OCI-LY3 (cell line): ENCODE results near the gene SYNRG.
"Not testable (repeated sequence)": the region's sequence is repeated elsewhere in the genome, so short reads cannot be mapped to it uniquely, and the experiment has no call there.

Experiments
- H2AFZ ChIP-seq: fragments of 200-600, 300-600 bp; shearing (Covaris generic); 2 replicates; pipeline ENCODE4 v1.6.0; 2014; ENCODE audit warnings: antibody characterized with exemption, low read depth, low read length
- H3K27ac ChIP-seq: fragments of 200-600, 300-600 bp; sonication (generic); 2 replicates; pipeline ENCODE4 v1.5.1; 2014; ENCODE audit warnings: mild to moderate bottlenecking, low read length, moderate library complexity, mixed read lengths
- H3K27me3 ChIP-seq: fragments of 200-600, 300-600 bp; sonication (generic); 2 replicates; pipeline ENCODE4 v1.6.1; 2014; ENCODE audit warnings: low read depth, low read length, mixed read lengths
- H3K36me3 ChIP-seq: fragments of 200-600, 300-600 bp; sonication (generic); replicated peaks from 2 replicates; pipeline ENCODE3; 2014; ENCODE audit warnings: low read depth, low read length, mixed read lengths
- H3K4me1 ChIP-seq: fragments of 300-600, 200-600 bp; sonication (generic); 2 replicates; pipeline ENCODE4 v1.6.1; 2014; ENCODE audit warnings: low read length, mixed read lengths
- H3K4me2 ChIP-seq: fragments of 200-600, 300-600 bp; sonication (generic); 2 replicates; pipeline ENCODE4 v1.6.1; 2014; ENCODE audit warnings: low read length, mixed read lengths
- H3K4me3 ChIP-seq: fragments of 300-600, 200-600 bp; sonication (generic); 2 replicates; pipeline ENCODE4 v1.5.1; 2014; ENCODE audit warnings: antibody characterized with exemption, mild to moderate bottlenecking, low read length, moderate library complexity
- H3K79me2 ChIP-seq: fragments of 300-600, 200-600 bp; shearing (Covaris generic); 2 replicates; pipeline ENCODE4 v1.6.1; 2014; ENCODE audit warnings: mild to moderate bottlenecking, low read length, mixed read lengths
- H3K9ac ChIP-seq: fragments of 300-600, 200-600 bp; shearing (Covaris generic); 2 replicates; pipeline ENCODE4 v1.6.0; 2014; ENCODE audit warnings: mild to moderate bottlenecking, low read length, moderate library complexity
- H3K9me3 ChIP-seq: fragments of 200-600, 300-600 bp; shearing (Covaris generic); 2 replicates; pipeline ENCODE4 v1.6.1; 2014; ENCODE audit warnings: low read length, mixed read lengths; ENCODE audit not compliant: insufficient read depth
- H4K20me1 ChIP-seq: fragments of 200-600, 300-600 bp; sonication (generic); 2 replicates; pipeline ENCODE4 v1.6.1; 2016; ENCODE audit warnings: low read length, mixed read lengths; ENCODE audit not compliant: insufficient read depth
- EZH2phosphoT487 ChIP-seq: fragments of 200-600 bp; shearing (Covaris generic); IDR thresholded peaks from 2 replicates; pipeline ENCODE4 v1.6.1; 2018; ENCODE audit warnings: antibody characterized with exemption, mixed run types, low read depth
- TF ChIP-seq, protein P1 (sequence below): fragments of 200-600, 300-600 bp; sonication (generic); IDR thresholded peaks from 2 replicates; pipeline ENCODE4 v1.5.1; 2014; ENCODE audit warnings: antibody characterized with exemption, low read length, low read depth

Gene SYNRG

DNA sequence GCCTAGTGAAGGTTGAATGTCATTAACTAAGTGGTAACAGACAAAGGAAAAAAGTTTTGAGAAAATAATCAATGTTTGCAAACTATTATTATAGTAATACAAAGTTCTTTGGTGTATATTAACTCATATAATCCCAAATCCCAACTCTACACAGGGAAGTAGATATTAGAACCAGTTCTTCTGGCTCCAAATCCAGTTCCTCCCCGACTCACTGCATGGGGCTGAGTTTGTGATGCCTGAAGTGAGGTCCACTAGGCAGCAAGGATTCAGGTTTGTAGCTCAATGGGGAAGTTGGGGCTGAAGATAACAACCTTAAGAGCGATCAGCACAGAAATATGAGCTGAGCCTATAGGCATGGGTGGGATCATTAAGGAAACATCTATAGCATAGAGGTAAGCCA, 5.6 kb upstream of the SYNRG start:
- Histone ChIP-seq H3K36me3 (peaks cover 38% of the 10 kb centered on the region), H3K4me1 (peaks cover 1% of the 10 kb centered on the region), H3K9me3 (no peaks in the 10 kb centered on the region), H3K9ac (no peak overlapping the region), H3K4me3 (no peak overlapping the region), H3K79me2 (no peaks in the 10 kb centered on the region), H3K27me3 (no peaks in the 10 kb centered on the region), H4K20me1 (no peaks in the 10 kb centered on the region), H2AFZ (no peak overlapping the region), H3K27ac (no peak overlapping the region), H3K4me2 (no peak overlapping the region)
- TF ChIP-seq, protein P1, sequence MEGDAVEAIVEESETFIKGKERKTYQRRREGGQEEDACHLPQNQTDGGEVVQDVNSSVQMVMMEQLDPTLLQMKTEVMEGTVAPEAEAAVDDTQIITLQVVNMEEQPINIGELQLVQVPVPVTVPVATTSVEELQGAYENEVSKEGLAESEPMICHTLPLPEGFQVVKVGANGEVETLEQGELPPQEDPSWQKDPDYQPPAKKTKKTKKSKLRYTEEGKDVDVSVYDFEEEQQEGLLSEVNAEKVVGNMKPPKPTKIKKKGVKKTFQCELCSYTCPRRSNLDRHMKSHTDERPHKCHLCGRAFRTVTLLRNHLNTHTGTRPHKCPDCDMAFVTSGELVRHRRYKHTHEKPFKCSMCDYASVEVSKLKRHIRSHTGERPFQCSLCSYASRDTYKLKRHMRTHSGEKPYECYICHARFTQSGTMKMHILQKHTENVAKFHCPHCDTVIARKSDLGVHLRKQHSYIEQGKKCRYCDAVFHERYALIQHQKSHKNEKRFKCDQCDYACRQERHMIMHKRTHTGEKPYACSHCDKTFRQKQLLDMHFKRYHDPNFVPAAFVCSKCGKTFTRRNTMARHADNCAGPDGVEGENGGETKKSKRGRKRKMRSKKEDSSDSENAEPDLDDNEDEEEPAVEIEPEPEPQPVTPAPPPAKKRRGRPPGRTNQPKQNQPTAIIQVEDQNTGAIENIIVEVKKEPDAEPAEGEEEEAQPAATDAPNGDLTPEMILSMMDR: no peak
- TF ChIP-seq EZH2phosphoT487: no peak

GRCh38 chr17:37614391-37614790, 5.2 kb upstream of the SYNRG start:
- H3K27me3 ChIP-seq: no peaks in the 10 kb centered on the region
- no peak overlapping the region for H3K27ac ChIP-seq
- H4K20me1 ChIP-seq: no peaks in the 10 kb centered on the region
- no peaks in the 10 kb centered on the region for H3K9me3 ChIP-seq
- H3K4me1 ChIP-seq: peaks cover 3% of the 10 kb centered on the region
- H3K4me3 ChIP-seq: no peak overlapping the region
- no peak overlapping the region for H3K4me2 ChIP-seq
- no peak overlapping the region for H2AFZ ChIP-seq
- H3K79me2 ChIP-seq: no peaks in the 10 kb centered on the region
- peaks cover 35% of the 10 kb centered on the region for H3K36me3 ChIP-seq
- TF ChIP-seq, protein P1: no peak
- TF ChIP-seq EZH2phosphoT487: no peak
- no peak overlapping the region for H3K9ac ChIP-seq

- Histone ChIP-seq H3K79me2 (peaks cover 32% of the 10 kb centered on the region), H3K4me2 (no peak overlapping the region), H3K9ac (no peak overlapping the region), H3K4me1 (peaks cover 19% of the 10 kb centered on the region), H2AFZ (no peak overlapping the region), H4K20me1 (no peaks in the 10 kb centered on the region), H3K9me3 (no peaks in the 10 kb centered on the region), H3K4me3 (no peak overlapping the region), H3K27me3 (no peaks in the 10 kb centered on the region), H3K27ac (no peak overlapping the region), H3K36me3 (peaks cover 22% of the 10 kb centered on the region)
- TF ChIP-seq, protein P1: no peak
- no peak for TF ChIP-seq EZH2phosphoT487
These were observed 1.8 kb upstream of the SYNRG start for GRCh38 chr17:37610971-37611370.

DNA sequence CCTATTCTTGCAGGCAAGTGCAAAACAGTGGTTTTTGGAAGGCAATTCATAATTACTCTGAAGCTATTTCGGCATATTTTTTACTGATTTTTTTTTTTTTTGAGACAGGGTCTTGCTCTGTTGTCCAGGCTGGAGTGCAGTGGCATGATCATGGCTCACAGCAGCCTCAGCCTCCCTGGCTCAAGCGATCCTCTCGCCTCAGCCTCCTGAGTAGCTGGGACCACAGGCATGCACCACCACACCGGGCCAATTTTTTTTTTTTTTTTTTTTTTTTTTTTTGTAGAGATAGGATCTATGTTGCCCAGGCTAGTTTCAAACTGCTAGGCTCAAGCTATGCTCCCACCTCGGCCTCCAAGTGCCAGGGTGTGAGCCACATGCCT, 813 bp upstream of the SYNRG start:
- peak overlapping the region; percentile 69 for H3K9ac ChIP-seq

More for the DNA sequence above, 813 bp upstream of the SYNRG start:
- H3K9me3 ChIP-seq, H4K20me1 ChIP-seq, H3K27me3 ChIP-seq: not testable (repeated sequence)
- H3K27ac ChIP-seq: peak overlapping the region; percentile 52
- H3K79me2 ChIP-seq: peaks cover 40% of the 10 kb centered on the region
- H3K4me3 ChIP-seq: peak overlapping the region; percentile 90
- H3K4me1 ChIP-seq: peaks cover 24% of the 10 kb centered on the region
- peaks cover 28% of the 10 kb centered on the region for H3K36me3 ChIP-seq
- H3K4me2 ChIP-seq: peak overlapping the region; percentile 92
- peak overlapping the region; percentile 35 for H2AFZ ChIP-seq
